ENCODE results near the gene PHEX. TPM values are rescaled to one million over a fixed set of nuclear protein-coding genes. Genes with fewer than 3 reads are reported as not detected.

PHEX gene
- total RNA-seq, 2 donors from 2014 or later = not detected

DNA sequence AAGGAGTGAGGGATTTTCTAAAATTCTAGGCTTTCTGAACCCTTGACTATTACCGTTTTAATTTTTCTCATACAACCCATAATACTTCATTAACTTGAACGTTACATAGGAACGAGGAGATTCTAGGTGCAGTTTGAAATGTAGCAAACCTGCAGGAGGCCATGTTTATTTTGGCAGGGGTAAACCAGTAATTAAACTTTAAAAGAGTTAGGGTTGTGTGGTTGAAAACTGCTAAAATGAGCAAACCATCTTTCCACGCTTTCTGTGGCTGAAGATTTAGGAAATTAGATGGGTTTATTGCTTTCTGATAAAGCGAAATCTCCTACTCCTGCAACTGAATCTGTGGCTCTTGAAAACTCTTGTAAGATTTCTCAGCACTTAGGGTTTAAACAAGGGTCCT is 1.7 kb downstream of the PHEX start:
- Histone ChIP-seq H3K27ac (no peak overlapping the region), H3K36me3 (no peaks in the 10 kb centered on the region), H3K4me3 (no peak overlapping the region), H3K4me1 (no peaks in the 10 kb centered on the region), H3K27me3 (no peaks in the 10 kb centered on the region), H3K9me3 (no peaks in the 10 kb centered on the region)
- TF ChIP-seq, protein P1, sequence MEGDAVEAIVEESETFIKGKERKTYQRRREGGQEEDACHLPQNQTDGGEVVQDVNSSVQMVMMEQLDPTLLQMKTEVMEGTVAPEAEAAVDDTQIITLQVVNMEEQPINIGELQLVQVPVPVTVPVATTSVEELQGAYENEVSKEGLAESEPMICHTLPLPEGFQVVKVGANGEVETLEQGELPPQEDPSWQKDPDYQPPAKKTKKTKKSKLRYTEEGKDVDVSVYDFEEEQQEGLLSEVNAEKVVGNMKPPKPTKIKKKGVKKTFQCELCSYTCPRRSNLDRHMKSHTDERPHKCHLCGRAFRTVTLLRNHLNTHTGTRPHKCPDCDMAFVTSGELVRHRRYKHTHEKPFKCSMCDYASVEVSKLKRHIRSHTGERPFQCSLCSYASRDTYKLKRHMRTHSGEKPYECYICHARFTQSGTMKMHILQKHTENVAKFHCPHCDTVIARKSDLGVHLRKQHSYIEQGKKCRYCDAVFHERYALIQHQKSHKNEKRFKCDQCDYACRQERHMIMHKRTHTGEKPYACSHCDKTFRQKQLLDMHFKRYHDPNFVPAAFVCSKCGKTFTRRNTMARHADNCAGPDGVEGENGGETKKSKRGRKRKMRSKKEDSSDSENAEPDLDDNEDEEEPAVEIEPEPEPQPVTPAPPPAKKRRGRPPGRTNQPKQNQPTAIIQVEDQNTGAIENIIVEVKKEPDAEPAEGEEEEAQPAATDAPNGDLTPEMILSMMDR (IDR thresholded peaks at IDR 0.05) = no peak
- no peak for DNase-seq (ENCODE audit: low spot score)

DNA sequence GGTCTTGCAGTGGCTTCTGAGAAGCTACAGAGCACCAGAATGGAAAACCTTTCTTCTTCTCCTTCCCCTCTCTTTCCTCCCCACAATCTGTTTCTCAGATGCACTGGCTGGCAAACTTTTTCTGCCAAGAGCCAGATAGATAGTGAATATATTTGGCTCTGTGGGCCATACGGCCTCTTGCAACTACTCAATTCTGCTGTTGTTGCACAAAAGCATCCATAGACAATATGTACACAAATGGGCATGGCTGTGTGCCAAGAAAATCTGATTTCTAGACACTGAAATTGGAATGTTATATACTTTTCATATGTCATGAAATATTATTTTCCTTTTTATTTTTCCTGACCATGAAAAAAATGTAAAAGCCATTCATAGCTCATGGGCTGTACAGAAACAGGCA is 3.1 kb downstream of the PHEX start:
- H3K4me3 ChIP-seq = no peak overlapping the region
- no peaks in the 10 kb centered on the region for H3K9me3 ChIP-seq
- TF ChIP-seq, protein P1 (IDR thresholded peaks at IDR 0.05) = no peak
- no peaks in the 10 kb centered on the region for H3K36me3 ChIP-seq
- H3K27me3 ChIP-seq = no peaks in the 10 kb centered on the region
- H3K27ac ChIP-seq = no peak overlapping the region
- DNase-seq (ENCODE audit: low spot score) = no peak
- no peaks in the 10 kb centered on the region for H3K4me1 ChIP-seq

DNA sequence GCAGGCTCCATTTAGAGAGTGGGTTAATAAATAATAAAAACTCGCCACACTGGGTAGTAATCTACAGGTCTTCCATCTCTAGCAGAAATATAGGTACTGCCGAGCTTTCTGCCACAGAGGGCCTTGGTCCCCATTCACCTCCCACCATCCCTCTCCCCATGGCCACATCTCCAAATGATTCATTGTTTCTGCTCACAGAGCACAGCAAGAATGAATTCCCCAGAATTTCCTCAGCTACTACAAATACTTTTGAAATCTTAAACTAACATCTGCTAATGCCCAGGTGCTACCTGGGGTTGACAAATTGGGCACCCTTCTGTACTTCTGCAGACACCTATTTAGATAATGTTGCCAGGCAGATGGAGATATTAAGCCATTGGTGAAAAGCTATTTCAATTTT is 5.1 kb downstream of the PHEX start:
- Histone ChIP-seq H3K4me3 (no peak overlapping the region), H3K27ac (no peak overlapping the region), H3K4me1 (no peaks in the 10 kb centered on the region), H3K9me3 (no peaks in the 10 kb centered on the region), H3K27me3 (no peaks in the 10 kb centered on the region), H3K36me3 (no peaks in the 10 kb centered on the region)
- TF ChIP-seq, protein P1 (IDR thresholded peaks at IDR 0.05) = no peak
- DNase-seq (ENCODE audit: low spot score) = no peak

DNA sequence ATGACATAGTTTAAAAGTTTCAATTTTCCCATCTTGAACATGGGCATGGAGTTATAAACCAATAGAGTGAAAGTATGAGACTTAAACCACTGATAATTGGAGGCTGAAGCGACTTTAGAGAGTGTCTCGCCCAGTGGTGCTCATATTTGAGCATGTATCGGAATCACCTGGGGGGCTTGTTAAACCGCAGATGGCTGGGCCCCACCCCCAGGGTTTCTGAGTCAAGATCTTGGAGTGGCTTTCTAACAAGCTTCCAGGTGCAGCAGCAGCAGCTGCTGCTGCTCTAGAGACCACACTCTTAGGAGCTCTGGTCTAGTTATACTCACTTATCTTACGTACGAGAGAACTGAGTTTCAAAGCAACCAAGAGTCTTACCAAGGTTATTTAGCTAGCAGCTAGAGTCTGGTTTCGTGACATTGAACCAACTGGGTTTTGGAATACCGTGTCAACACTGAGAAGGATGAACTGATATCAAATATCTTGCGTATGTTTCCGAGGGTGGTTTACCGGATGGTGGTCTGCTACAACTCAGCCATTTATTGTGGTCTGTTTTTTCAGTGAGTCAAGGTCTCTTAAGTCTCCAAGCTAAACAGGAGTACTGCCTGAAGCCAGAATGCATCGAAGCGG is 5.9 kb downstream of the PHEX start:
- Histone ChIP-seq H3K9me3 (no peaks in the 10 kb centered on the region), H3K27me3 (no peaks in the 10 kb centered on the region), H3K4me3 (no peak overlapping the region), H3K4me1 (no peaks in the 10 kb centered on the region), H3K27ac (no peak overlapping the region), H3K36me3 (no peaks in the 10 kb centered on the region)
- DNase-seq (ENCODE audit: low spot score) = no peak
- TF ChIP-seq, protein P1 (IDR thresholded peaks at IDR 0.05) = no peak

DNA sequence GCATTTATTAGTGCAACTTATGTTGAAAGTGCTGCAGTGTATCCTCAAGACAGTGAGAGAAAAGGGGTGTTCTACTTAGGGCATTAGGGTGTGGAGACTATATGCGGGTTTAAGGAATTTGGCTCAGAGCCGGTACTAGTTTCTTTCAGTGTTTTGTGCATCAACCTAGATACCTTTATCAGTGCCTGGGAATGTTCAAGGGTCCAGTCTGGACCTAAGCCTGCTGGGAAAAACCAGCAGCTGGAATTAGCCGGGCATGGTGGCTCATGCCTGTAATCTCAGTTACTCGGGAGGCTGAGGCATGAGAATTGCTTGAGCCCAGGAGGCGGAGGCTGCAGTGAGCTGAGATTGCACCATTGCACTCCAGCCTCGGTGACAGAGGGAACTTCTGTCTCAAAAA is 7.4 kb downstream of the PHEX start:
- no peaks in the 10 kb centered on the region for H3K36me3 ChIP-seq
- H3K9me3 ChIP-seq = no peaks in the 10 kb centered on the region
- H3K27ac ChIP-seq = no peak overlapping the region
- H3K4me1 ChIP-seq = no peaks in the 10 kb centered on the region
- TF ChIP-seq, protein P1 (IDR thresholded peaks at IDR 0.05) = no peak
- no peaks in the 10 kb centered on the region for H3K27me3 ChIP-seq
- no peak overlapping the region for H3K4me3 ChIP-seq
- no peak for DNase-seq (ENCODE audit: low spot score)

DNA sequence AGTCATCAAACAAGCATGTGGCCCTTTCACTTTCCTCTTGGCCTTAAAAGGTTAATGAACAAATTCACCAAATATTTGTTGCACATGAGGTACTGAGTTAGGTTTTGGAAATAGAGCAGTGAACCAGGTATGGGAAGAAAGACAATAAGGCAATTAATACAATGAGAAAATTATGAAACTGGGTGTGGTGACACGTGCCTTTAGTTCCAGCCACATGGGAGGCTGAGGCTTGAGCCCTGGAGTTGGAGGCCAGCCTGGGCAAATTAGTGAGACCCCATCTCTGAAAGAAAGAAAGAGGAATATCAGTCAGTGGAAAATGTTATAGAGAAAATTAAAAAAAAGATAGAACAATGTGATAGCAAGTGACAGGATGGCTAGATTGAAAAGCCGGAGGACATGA is 8.1 kb downstream of the PHEX start:
- no peak overlapping the region for H3K4me3 ChIP-seq
- no peaks in the 10 kb centered on the region for H3K36me3 ChIP-seq
- no peaks in the 10 kb centered on the region for H3K27me3 ChIP-seq
- no peaks in the 10 kb centered on the region for H3K4me1 ChIP-seq
- H3K9me3 ChIP-seq = no peaks in the 10 kb centered on the region
- TF ChIP-seq, protein P1 (IDR thresholded peaks at IDR 0.05) = no peak
- H3K27ac ChIP-seq = no peak overlapping the region
- no peak for DNase-seq (ENCODE audit: low spot score)

All from right atrium auricular region (tissue), 2 donors.